PC-9 (cell line): ENCODE data around the gene SUN1.

Experiments used
- EZH2 ChIP-seq: fragments of 200-600 bp; sonication (generic); IDR thresholded peaks from 2 replicates; pipeline ENCODE4 v1.8.0; 2017; ENCODE audit warnings: antibody characterized with exemption, low read depth
- TF ChIP-seq, protein P1 (sequence below): fragments of 200-600 bp; sonication (generic); conservative IDR thresholded peaks from 2 replicates; pipeline ENCODE4 v1.6.1; 2017; ENCODE audit warnings: mixed run types, antibody characterized with exemption, mild to moderate bottlenecking, moderate library complexity

DNA sequence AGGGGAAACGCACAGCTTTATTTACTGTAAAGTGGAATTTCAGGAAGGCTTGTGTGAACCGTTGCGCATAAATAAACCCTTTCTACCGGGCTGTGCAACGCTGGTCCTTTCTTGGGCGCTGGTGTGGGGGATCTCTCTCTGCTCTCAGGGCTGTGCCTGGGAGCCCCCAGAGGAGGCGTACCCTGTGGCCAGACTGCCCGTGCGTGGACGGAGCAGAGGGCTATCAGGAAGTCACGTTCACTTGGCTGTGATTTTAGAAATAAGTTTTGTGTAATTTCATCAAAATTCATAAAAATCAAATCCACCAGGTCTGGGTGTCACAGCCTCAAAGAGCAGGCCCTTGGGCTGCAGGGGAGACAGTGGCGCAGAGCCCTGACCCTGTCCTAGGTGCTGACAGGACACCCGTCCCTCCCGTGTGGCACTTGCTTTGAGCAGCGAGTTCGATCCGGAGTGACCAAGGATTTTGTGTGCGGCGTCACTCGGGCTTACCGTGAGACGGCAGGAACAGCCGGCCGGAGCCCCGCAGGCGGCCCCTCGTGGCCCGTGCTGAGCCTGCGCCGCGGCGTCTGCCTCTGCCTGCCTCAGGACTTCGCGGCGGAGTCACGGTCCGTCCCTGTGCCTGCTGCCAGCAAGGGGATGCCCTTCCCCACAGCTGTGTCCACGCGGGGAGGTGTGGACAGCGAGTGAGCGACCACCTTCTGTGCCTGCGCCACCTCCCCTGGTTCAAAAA, 64.2 kb downstream of the SUN1 start:
- TF ChIP-seq, protein P1, sequence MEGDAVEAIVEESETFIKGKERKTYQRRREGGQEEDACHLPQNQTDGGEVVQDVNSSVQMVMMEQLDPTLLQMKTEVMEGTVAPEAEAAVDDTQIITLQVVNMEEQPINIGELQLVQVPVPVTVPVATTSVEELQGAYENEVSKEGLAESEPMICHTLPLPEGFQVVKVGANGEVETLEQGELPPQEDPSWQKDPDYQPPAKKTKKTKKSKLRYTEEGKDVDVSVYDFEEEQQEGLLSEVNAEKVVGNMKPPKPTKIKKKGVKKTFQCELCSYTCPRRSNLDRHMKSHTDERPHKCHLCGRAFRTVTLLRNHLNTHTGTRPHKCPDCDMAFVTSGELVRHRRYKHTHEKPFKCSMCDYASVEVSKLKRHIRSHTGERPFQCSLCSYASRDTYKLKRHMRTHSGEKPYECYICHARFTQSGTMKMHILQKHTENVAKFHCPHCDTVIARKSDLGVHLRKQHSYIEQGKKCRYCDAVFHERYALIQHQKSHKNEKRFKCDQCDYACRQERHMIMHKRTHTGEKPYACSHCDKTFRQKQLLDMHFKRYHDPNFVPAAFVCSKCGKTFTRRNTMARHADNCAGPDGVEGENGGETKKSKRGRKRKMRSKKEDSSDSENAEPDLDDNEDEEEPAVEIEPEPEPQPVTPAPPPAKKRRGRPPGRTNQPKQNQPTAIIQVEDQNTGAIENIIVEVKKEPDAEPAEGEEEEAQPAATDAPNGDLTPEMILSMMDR, result no peak
- TF ChIP-seq EZH2, result no peak
